Skeletal muscle tissue (tissue), 4 donors: ENCODE measurements around the gene ZRANB3. TPM values are rescaled to one million over a fixed set of nuclear protein-coding genes. Genes with fewer than 3 reads are reported as not detected.

Experiments used
- H3K27ac ChIP-seq: one replicate; pipeline ENCODE4 v1.7.0; 2013; ENCODE audit warnings: mild to moderate bottlenecking, low read depth, low read length, inconsistent platforms
- H3K27me3 ChIP-seq, 3 donors: one replicate each; pipeline ENCODE4 v1.7.0; 2013; ENCODE audit warnings: low read length in 3 of 3; ENCODE audit not compliant: control insufficient read depth in 3 of 3, insufficient read depth in 3 of 3
- H3K36me3 ChIP-seq, 3 donors: one replicate each; pipeline ENCODE4 v1.7.0; 2013; ENCODE audit warnings: low read length in 3 of 3; ENCODE audit not compliant: control insufficient read depth in 3 of 3, insufficient read depth in 3 of 3
- H3K4me1 ChIP-seq, 3 donors: one replicate each; pipeline ENCODE4 v1.7.0; 2013; ENCODE audit warnings: low read length in 3 of 3, mild to moderate bottlenecking in 3 of 3; ENCODE audit not compliant: control insufficient read depth in 3 of 3, insufficient read depth in 3 of 3
- H3K4me3 ChIP-seq, 3 donors: one replicate each; pipeline ENCODE4 v1.7.0; 2013; ENCODE audit warnings: low read length in 3 of 3
- H3K9ac ChIP-seq, 3 donors: one replicate each; pipeline ENCODE4 v1.7.0; 2013; ENCODE audit warnings: low read length in 3 of 3, mild to moderate bottlenecking in 3 of 3, moderate library complexity in 2 of 3, low read depth in 1 of 3
- H3K9me3 ChIP-seq, 3 donors: one replicate each; pipeline ENCODE4 v1.7.0; 2013; ENCODE audit warnings: low read length in 3 of 3; ENCODE audit not compliant: control insufficient read depth in 3 of 3
- total RNA-seq: library from RNA; depleted of rRNA; stranded (reverse); fragments of >200 nt; gene quantifications from one replicate; pipeline ENCODE4 v1.2.3, GENCODE V29; 2014
- donor health status: Osteomylitis.

ZRANB3 gene
- total RNA-seq, 1 donor from 2014 or later: 12.5 TPM

DNA sequence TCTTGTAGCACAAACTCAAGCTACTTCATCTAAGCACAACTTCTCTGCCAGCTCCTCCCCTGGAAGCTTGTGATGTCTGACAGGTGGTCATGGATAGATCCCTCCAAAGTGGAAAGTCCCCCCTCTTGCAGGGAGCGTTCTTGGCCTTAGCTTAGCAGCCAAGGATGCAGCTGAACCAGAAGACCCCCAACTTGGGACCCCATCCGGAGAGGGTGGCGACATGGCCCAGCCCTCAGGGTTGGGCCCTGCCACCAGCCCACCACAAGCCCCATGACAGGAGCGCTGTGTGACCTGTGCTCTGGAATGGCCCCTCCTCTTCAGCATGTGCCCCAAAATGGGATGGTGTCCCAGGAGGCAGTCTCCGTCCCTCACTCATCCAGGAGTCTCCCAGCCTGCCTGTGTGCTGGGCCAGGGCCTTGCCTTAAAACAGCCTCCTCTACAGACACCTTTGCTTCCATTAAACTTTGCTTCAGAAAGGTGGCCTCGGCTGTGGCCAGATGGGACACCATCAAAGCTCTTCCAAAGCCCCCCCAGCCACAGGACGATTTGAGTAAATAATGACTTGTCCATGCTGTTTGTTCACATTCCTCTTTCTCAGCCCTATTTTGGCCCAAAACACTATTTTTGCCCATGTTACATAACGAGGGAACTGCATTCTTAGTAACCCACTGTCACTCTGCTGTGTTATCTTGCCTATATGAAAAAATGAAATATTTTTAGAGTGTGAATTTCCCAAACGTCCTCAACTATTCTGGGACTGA is 356.8 kb downstream of the ZRANB3 start:
- Histone ChIP-seq H3K9me3 (no peaks in the 10 kb centered on the region), H3K4me1 (no peaks in the 10 kb centered on the region), H3K27ac (no peak overlapping the region), H3K27me3 (no peaks in the 10 kb centered on the region), H3K36me3 (peaks cover 12 to 27% (median 25%) of the 10 kb centered on the region in 3 donors), H3K4me3 (no peak overlapping the region), H3K9ac (no peak overlapping the region)

GRCh38 chr2:135169900-135170753 is 360.9 kb downstream of the ZRANB3 start:
- Histone ChIP-seq H3K27ac (no peak overlapping the region), H3K9ac (no peak overlapping the region), H3K4me1 (no peaks in the 10 kb centered on the region), H3K4me3 (no peak overlapping the region), H3K27me3 (no peaks in the 10 kb centered on the region), H3K36me3 (peaks cover 18 to 48% (median 39%) of the 10 kb centered on the region in 3 donors), H3K9me3 (no peaks in the 10 kb centered on the region)

GRCh38 chr2:135168204-135168856 is 362.7 kb downstream of the ZRANB3 start:
- H3K27ac ChIP-seq: no peak overlapping the region
- no peaks in the 10 kb centered on the region for H3K27me3 ChIP-seq
- H3K4me1 ChIP-seq: no peaks in the 10 kb centered on the region
- H3K9me3 ChIP-seq: no peaks in the 10 kb centered on the region
- peaks cover 22 to 56% (median 55%) of the 10 kb centered on the region in 3 donors for H3K36me3 ChIP-seq
- no peak overlapping the region for H3K4me3 ChIP-seq
- no peak overlapping the region for H3K9ac ChIP-seq

DNA sequence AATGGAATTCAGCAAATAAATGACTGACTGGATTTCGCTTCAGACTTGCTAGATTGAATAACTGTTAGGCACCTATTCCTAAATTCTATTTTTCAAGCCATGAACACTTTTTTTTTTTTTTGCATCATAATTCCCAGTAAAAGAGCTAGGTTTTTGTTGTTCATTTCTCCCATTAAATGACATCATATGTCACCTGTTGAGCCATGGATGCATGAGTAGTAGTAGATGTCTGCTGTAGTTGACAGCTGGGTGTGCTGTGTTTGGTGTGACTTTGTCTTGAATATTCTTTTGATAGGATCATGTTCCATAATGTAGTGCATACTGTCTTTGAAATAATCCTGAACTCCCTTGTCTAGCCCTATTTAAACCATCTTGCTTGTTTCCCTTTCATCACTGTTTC is 363.7 kb downstream of the ZRANB3 start:
- no peak overlapping the region for H3K9ac ChIP-seq
- peaks cover 22 to 65% (median 61%) of the 10 kb centered on the region in 3 donors for H3K36me3 ChIP-seq

DNA sequence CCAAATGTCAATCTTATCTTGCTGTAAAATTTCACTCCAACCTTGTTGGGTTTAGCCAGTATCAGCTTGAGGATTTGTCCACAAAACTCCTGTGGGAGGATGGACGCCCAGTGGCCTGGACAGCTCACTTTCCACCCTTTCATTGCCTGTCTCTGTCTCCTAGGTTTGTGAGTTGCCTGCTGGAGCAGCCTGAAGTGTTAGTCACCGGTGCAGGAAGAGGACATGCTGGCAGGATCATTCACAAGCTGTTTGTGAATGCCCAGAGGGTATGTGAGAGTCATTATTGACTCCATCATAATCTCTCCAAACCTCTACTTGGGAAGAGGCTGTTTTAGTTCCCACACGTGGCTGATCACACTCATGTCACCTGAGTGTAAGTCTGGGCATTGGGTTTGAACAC is 366.6 kb downstream of the ZRANB3 start:
- H3K9me3 ChIP-seq: no peaks in the 10 kb centered on the region
- H3K9ac ChIP-seq: no peak overlapping the region

More for the DNA sequence above, 363.7 kb downstream of the ZRANB3 start:
- no peak overlapping the region for H3K4me3 ChIP-seq
- H3K4me1 ChIP-seq: no peaks in the 10 kb centered on the region
- H3K27me3 ChIP-seq: no peaks in the 10 kb centered on the region
- H3K27ac ChIP-seq: no peak overlapping the region
- H3K9me3 ChIP-seq: no peaks in the 10 kb centered on the region

DNA sequence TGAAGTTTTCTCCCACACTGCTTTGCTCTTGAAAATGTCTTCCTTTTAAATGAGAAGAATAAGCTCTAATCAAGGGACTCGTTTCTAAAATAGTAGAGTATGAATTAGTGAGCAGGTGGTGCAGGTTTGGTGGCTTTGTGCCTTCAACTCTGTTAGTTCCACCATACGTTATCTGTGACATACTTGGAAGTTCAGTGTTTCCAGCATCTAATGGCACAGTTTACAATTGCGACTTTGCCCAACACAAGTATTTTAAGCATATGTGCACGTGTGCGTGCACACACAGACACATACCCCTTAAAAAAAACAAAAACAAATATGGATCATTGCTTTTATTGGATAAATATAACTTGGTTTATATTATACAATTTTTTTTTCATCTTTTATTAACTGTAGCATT is 367.1 kb downstream of the ZRANB3 start:
- Histone ChIP-seq H3K9me3 (no peaks in the 10 kb centered on the region), H3K4me3 (no peak overlapping the region), H3K4me1 (no peaks in the 10 kb centered on the region), H3K27ac (no peak overlapping the region), H3K27me3 (no peaks in the 10 kb centered on the region), H3K36me3 (peaks cover 13 to 51% (median 43%) of the 10 kb centered on the region in 3 donors), H3K9ac (no peak overlapping the region)

More for the DNA sequence above, 366.6 kb downstream of the ZRANB3 start:
- Histone ChIP-seq H3K27ac (no peak overlapping the region), H3K4me1 (no peaks in the 10 kb centered on the region), H3K4me3 (no peak overlapping the region), H3K27me3 (no peaks in the 10 kb centered on the region), H3K36me3 (peaks cover 12 to 51% (median 45%) of the 10 kb centered on the region in 3 donors)

- no peak overlapping the region for H3K9ac ChIP-seq
- peaks cover 9 to 46% (median 41%) of the 10 kb centered on the region in 3 donors for H3K36me3 ChIP-seq
- no peaks in the 10 kb centered on the region for H3K9me3 ChIP-seq
- H3K4me3 ChIP-seq: no peak overlapping the region
- no peaks in the 10 kb centered on the region for H3K4me1 ChIP-seq
- H3K27me3 ChIP-seq: no peaks in the 10 kb centered on the region
- no peak overlapping the region for H3K27ac ChIP-seq
Measured at GRCh38 chr2:135163306-135163705, 367.7 kb downstream of the ZRANB3 start.

- Histone ChIP-seq H3K36me3 (peaks cover 9 to 42% (median 37%) of the 10 kb centered on the region in 3 donors), H3K9me3 (no peaks in the 10 kb centered on the region), H3K4me1 (no peaks in the 10 kb centered on the region), H3K27me3 (no peaks in the 10 kb centered on the region), H3K9ac (no peak overlapping the region), H3K4me3 (no peak overlapping the region), H3K27ac (no peak overlapping the region)
Measured at GRCh38 chr2:135162786-135163185, 368.2 kb downstream of the ZRANB3 start.

DNA sequence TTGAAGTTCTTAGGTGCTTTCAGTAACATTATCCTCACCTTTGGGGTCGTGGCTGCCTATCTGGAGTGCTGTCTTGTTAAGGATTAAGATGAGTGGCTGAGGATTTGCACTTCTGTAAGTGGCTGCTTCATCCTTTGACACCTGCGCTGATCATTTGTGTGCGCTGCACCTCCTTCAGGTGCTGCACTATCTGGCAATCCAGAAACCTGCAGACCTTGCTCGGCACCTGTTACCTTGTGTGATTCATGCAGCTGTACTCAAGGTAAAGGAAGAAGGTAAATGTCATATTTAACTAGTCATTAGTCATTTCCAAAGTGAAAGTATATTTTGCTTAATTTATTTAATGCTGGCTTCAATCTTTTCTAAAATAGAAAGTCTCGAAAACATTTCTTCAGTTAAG is 368.6 kb downstream of the ZRANB3 start:
- Histone ChIP-seq H3K4me1 (no peaks in the 10 kb centered on the region), H3K9me3 (no peaks in the 10 kb centered on the region), H3K9ac (no peak overlapping the region), H3K27ac (no peak overlapping the region), H3K4me3 (no peak overlapping the region), H3K36me3 (peaks cover 9 to 42% (median 34%) of the 10 kb centered on the region in 3 donors), H3K27me3 (no peaks in the 10 kb centered on the region)
